ENCODE results near the gene TBC1D7. TPM values are rescaled to one million over a fixed set of nuclear protein-coding genes. Genes with fewer than 3 reads are reported as not detected.

The TBC1D7 gene
- polyA plus RNA-seq, 1 donor from 2014 or later, result 67.9 TPM

GRCh38 chr6:13272131-13273046, 55.9 kb downstream of the TBC1D7 start (continued):
- no peak for TF ChIP-seq REST (IDR thresholded peaks at IDR 0.05; ENCODE audit: borderline replicate concordance)

GRCh38 chr6:13268913-13269518, 59.3 kb downstream of the TBC1D7 start:
- H3K79me2 ChIP-seq (replicated peaks; ENCODE audit: insufficient read depth, low read length), result no peaks in the 10 kb centered on the region
- H3K27ac ChIP-seq (ENCODE audit: low read length), result no peak overlapping the region
- H3K9me3 ChIP-seq (ENCODE audit: low read length), result no peaks in the 10 kb centered on the region
- no peaks in the 10 kb centered on the region for H3F3A ChIP-seq (ENCODE audit: insufficient read depth, low read length, poor library complexity, severe bottlenecking)
- TF ChIP-seq RAD21 (conservative IDR thresholded peaks at IDR 0.05), result no peak
- TF ChIP-seq REST (IDR thresholded peaks at IDR 0.05; ENCODE audit: borderline replicate concordance), result no peak
- TF ChIP-seq POLR2AphosphoS5 (IDR thresholded peaks at IDR 0.05), result no peak
- TF ChIP-seq MXI1 (conservative IDR thresholded peaks at IDR 0.05; ENCODE audit: poor library complexity, severe bottlenecking), result no peak
- no peak for TF ChIP-seq TAF1 (IDR thresholded peaks at IDR 0.05; ENCODE audit: low read depth)
- no peak for TF ChIP-seq EP300 (conservative IDR thresholded peaks at IDR 0.05; ENCODE audit: poor library complexity, severe bottlenecking)
- no peak for TF ChIP-seq SMC3 (conservative IDR thresholded peaks at IDR 0.05; ENCODE audit: poor library complexity)
- TF ChIP-seq CTCF (IDR thresholded peaks at IDR 0.05; ENCODE audit: poor library complexity, severe bottlenecking), result no peak
- TF ChIP-seq EZH2 (IDR thresholded peaks at IDR 0.05; ENCODE audit: borderline replicate concordance, insufficient read depth, low read length, poor library complexity, severe bottlenecking), result no peak
- no peak overlapping the region for H3K9ac ChIP-seq (ENCODE audit: low read length)
- no peak overlapping the region for H3K4me2 ChIP-seq (ENCODE audit: low read length)
- H3K27me3 ChIP-seq (ENCODE audit: insufficient read depth, low read depth, low read length), result no peaks in the 10 kb centered on the region
- H3K4me3 ChIP-seq (ENCODE audit: low read length), result no peak overlapping the region
- no peaks in the 10 kb centered on the region for H3K9me2 ChIP-seq (ENCODE audit: insufficient read depth, low read length)
- H2AFZ ChIP-seq (ENCODE audit: low read depth, low read length), result no peak overlapping the region
- no peaks in the 10 kb centered on the region for H3K36me3 ChIP-seq (ENCODE audit: insufficient read depth, low read length)
- H4K20me1 ChIP-seq (ENCODE audit: insufficient read depth), result no peaks in the 10 kb centered on the region
